Measurements from ENCODE around the gene BMP6.

BMP6 gene

DNA sequence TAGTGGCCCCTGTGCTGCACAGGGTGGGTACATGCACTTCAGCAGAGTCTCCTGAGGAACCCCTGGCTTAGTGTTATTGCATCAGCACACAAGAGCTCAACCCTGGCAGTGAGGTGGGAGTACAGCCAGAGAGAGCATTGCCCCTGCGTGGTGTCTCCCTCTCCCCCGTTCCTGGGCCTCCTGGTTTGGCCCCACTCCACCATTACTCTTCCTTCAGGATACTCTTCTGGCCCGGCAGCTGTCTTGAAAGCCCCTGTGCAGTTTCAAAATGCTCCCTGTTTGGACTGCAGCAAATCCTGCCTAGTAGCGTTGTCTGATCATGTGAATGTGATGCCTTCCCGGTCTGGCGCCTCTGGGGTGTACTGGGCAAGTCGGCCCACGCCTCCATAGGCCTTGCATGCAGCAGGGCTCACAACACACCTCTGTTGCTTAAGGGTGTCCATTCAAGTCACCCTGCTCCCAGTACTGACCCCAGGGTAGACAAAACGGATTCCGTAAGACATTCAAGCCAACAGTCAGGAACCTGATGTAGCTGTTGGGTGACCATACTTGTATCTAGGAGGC lies 152.6 kb downstream of the BMP6 start:
- no peak for TF ChIP-seq GATA3 (IDR thresholded peaks at IDR 0.05; ENCODE audit: low read depth, low read length)
- TF ChIP-seq GATA2 (IDR thresholded peaks at IDR 0.05; ENCODE audit: low read depth, low read length), result no peak

DNA sequence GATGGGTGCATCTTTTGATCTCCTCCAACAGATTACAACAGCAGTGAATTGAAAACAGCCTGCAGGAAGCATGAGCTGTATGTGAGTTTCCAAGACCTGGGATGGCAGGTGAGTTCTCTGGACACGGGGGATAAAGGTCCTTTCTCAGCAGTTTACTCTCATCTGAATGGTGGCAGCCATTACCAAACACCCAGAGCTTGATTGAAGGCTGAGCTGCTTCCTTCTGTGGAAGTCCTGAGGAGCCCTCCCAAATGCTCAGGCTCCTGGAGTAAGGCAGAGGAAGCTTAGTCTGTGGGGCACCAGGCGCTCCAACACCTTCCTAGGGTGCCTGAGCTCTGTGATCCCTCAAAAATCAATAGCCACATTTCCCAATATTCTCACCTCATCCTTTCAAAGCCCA lies 153.1 kb downstream of the BMP6 start:
- TF ChIP-seq GATA2 (IDR thresholded peaks at IDR 0.05; ENCODE audit: low read depth, low read length) (no peak), GATA3 (IDR thresholded peaks at IDR 0.05; ENCODE audit: low read depth, low read length) (no peak)

- TF ChIP-seq GATA3 (IDR thresholded peaks at IDR 0.05; ENCODE audit: low read depth, low read length), result no peak
- TF ChIP-seq GATA2 (IDR thresholded peaks at IDR 0.05; ENCODE audit: low read depth, low read length), result no peak
These were observed 153.7 kb downstream of the BMP6 start for GRCh38 chr6:7879579-7879978.

- TF ChIP-seq GATA2 (IDR thresholded peaks at IDR 0.05; ENCODE audit: low read depth, low read length) (no peak), GATA3 (IDR thresholded peaks at IDR 0.05; ENCODE audit: low read depth, low read length) (no peak)
These were observed 154.2 kb downstream of the BMP6 start for GRCh38 chr6:7879980-7880717.

DNA sequence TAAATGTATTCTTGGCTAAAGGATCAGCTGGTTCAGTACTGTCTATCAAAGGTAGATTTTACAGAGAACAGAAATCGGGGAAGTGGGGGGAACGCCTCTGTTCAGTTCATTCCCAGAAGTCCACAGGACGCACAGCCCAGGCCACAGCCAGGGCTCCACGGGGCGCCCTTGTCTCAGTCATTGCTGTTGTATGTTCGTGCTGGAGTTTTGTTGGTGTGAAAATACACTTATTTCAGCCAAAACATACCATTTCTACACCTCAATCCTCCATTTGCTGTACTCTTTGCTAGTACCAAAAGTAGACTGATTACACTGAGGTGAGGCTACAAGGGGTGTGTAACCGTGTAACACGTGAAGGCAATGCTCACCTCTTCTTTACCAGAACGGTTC lies 154.8 kb downstream of the BMP6 start:
- no peak for TF ChIP-seq GATA2 (IDR thresholded peaks at IDR 0.05; ENCODE audit: low read depth, low read length)

DNA sequence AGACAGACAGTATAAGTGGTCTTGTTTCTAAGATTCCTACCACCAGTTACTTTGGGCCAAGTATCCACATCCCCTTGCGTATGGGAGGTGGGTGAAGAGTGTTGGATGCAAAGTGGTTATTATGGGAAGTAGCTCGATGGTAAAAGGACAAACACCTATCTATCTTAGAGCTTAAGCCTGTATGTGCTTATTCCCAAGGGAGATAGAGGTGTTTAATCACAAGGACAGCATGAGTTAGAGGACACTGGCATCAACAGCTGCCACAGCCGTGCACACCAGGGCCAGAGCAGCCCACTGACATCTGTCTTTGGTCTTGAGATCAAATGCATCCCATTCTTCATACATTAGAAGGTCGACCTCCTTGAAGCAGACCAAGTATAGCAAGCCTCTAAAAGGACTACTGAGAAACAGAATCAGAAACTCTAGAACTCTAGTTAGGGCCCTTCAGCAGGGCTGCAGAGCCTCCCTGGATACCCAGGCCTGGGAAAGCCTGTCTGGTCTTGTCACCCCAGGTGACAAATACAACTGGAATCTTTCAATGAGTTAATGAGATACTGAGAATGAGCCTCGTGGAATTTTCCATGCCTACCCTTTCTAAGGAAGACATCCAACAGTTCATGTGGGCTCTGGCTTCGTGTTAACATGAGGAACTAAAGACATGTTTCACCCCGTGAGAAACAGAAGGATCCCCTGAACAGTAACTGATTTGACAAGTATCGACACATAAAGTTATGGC lies 156.0 kb downstream of the BMP6 start:
- no peak for TF ChIP-seq GATA2 (IDR thresholded peaks at IDR 0.05; ENCODE audit: low read depth, low read length)
- no peak for TF ChIP-seq GATA3 (IDR thresholded peaks at IDR 0.05; ENCODE audit: low read depth, low read length)

GRCh38 chr6:7882505-7883257 lies 156.8 kb downstream of the BMP6 start:
- TF ChIP-seq GATA2 (IDR thresholded peaks at IDR 0.05; ENCODE audit: low read depth, low read length) (no peak), GATA3 (IDR thresholded peaks at IDR 0.05; ENCODE audit: low read depth, low read length) (no peak)

DNA sequence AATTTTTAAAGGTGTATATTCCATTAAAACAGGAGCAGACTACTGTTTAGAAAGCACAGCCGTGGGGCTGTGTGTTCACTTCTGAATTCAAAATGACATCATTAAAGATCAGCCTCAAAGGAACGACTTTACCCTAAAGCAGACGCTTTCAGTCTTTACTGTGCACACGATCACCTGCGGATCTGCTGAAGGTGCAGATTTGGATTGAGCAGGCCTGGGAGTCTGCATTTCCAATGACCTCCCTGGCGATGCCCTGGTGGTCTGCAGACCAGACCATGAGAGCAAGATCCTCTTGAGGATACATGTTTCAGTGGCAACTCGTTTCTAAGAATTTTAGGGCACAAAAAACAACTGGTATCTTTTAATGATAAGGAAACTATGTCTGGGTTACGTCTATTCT lies 157.5 kb downstream of the BMP6 start:
- TF ChIP-seq GATA3 (IDR thresholded peaks at IDR 0.05; ENCODE audit: low read depth, low read length) (no peak), GATA2 (IDR thresholded peaks at IDR 0.05; ENCODE audit: low read depth, low read length) (no peak)

- TF ChIP-seq GATA3 (IDR thresholded peaks at IDR 0.05; ENCODE audit: low read depth, low read length) (no peak), GATA2 (IDR thresholded peaks at IDR 0.05; ENCODE audit: low read depth, low read length) (no peak)
These were observed 160.2 kb downstream of the BMP6 start for GRCh38 chr6:7886132-7886531.

GRCh38 chr6:7887278-7887991 lies 161.5 kb downstream of the BMP6 start:
- TF ChIP-seq GATA3 (IDR thresholded peaks at IDR 0.05; ENCODE audit: low read depth, low read length) (no peak), GATA2 (IDR thresholded peaks at IDR 0.05; ENCODE audit: low read depth, low read length) (no peak)

- no peak for TF ChIP-seq GATA2 (IDR thresholded peaks at IDR 0.05; ENCODE audit: low read depth, low read length)
- TF ChIP-seq GATA3 (IDR thresholded peaks at IDR 0.05; ENCODE audit: low read depth, low read length), result no peak
These were observed 162.9 kb downstream of the BMP6 start for GRCh38 chr6:7888587-7889357.

DNA sequence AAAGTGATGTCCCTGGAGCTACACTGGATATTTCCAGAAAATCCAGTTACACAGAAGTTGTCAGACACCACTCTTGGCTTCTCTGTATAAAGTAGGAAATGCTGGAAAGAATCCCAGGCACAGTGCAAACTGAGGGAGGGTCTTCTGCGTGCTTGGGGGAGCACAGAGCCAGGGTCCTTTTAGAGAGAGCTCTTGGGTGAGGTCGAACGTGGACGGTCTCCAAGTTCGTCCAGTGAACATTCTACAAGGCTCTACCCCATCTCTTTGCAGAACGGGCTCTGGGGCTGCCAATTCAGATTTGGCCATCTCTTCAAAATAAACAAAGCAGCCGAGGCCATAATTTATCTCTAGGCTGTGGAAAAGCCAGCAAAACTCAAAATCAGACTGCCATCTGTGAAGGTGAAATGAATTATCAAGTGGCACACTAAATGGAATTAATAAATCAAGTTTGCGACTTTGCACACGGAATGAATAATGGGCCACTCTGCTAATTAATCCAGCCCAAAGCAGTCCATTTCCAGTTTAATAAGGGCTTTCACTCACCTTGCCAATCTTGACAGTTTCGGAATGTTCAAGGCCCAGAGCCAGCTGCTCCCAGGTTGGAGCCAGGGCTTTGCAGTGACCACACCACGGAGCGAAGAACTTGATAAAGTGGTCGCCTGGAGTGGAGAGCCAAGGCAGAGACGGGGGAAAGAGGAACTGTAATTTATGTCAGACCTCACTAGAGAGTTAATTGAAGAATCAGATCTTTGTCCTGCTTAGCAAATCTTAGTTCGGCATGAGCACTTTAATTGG lies 165.4 kb downstream of the BMP6 start:
- TF ChIP-seq GATA3 (IDR thresholded peaks at IDR 0.05; ENCODE audit: low read depth, low read length) (no peak), GATA2 (IDR thresholded peaks at IDR 0.05; ENCODE audit: low read depth, low read length) (no peak)

Measured in SH-SY5Y (cell line).